ENCODE data around the gene PTPRF.

PTPRF gene

GRCh38 chr1:43512133-43512532 is 18.6 kb upstream of the PTPRF start:
- no peak overlapping the region for H3K4me3 ChIP-seq (ENCODE audit: low read depth in 1 of 5, low read length in 5 of 5)
- H3K4me1 ChIP-seq (ENCODE audit: control insufficient read depth in 5 of 5, insufficient read depth in 5 of 5, low read length in 5 of 5) = peaks cover 0 to 4% (median 0%) of the 10 kb centered on the region in 5 donors
- no peaks in the 10 kb centered on the region for H3K27me3 ChIP-seq (ENCODE audit: control insufficient read depth in 5 of 5, insufficient read depth in 4 of 5, low read length in 5 of 5)
- H3K36me3 ChIP-seq (ENCODE audit: control insufficient read depth in 5 of 5, insufficient read depth in 5 of 5, low read length in 5 of 5) = no peaks in the 10 kb centered on the region
- no peak overlapping the region for H3K9ac ChIP-seq (ENCODE audit: low read length in 5 of 5)
- H3K27ac ChIP-seq (ENCODE audit: low read depth, low read length) = no peak overlapping the region
- H3K9me3 ChIP-seq (ENCODE audit: control insufficient read depth in 5 of 5, low read length in 5 of 5) = peaks cover 0 to 5% (median 0%) of the 10 kb centered on the region in 5 donors

GRCh38 chr1:43512681-43513080 is 18.0 kb upstream of the PTPRF start:
- Histone ChIP-seq H3K9me3 (ENCODE audit: control insufficient read depth in 5 of 5, low read length in 5 of 5) (peaks cover 0 to 5% (median 0%) of the 10 kb centered on the region in 5 donors), H3K27me3 (ENCODE audit: control insufficient read depth in 5 of 5, insufficient read depth in 4 of 5, low read length in 5 of 5) (no peaks in the 10 kb centered on the region), H3K4me3 (ENCODE audit: low read depth in 1 of 5, low read length in 5 of 5) (no peak overlapping the region), H3K36me3 (ENCODE audit: control insufficient read depth in 5 of 5, insufficient read depth in 5 of 5, low read length in 5 of 5) (no peaks in the 10 kb centered on the region), H3K9ac (ENCODE audit: low read length in 5 of 5) (no peak overlapping the region), H3K27ac (ENCODE audit: low read depth, low read length) (no peak overlapping the region), H3K4me1 (ENCODE audit: control insufficient read depth in 5 of 5, insufficient read depth in 5 of 5, low read length in 5 of 5) (peaks cover 0 to 4% (median 0%) of the 10 kb centered on the region in 5 donors)

- no peak overlapping the region for H3K27ac ChIP-seq (ENCODE audit: low read depth, low read length)
- H3K36me3 ChIP-seq (ENCODE audit: control insufficient read depth in 5 of 5, insufficient read depth in 5 of 5, low read length in 5 of 5) = no peaks in the 10 kb centered on the region
- no peaks in the 10 kb centered on the region for H3K27me3 ChIP-seq (ENCODE audit: control insufficient read depth in 5 of 5, insufficient read depth in 4 of 5, low read length in 5 of 5)
- H3K4me3 ChIP-seq (ENCODE audit: low read depth in 1 of 5, low read length in 5 of 5) = no peak overlapping the region
- H3K4me1 ChIP-seq (ENCODE audit: control insufficient read depth in 5 of 5, insufficient read depth in 5 of 5, low read length in 5 of 5) = peaks cover 0 to 4% (median 2%) of the 10 kb centered on the region in 5 donors
- H3K9ac ChIP-seq (ENCODE audit: low read length in 5 of 5) = no peak overlapping the region
- H3K9me3 ChIP-seq (ENCODE audit: control insufficient read depth in 5 of 5, low read length in 5 of 5) = peaks cover 0 to 5% (median 0%) of the 10 kb centered on the region in 5 donors
Observed at GRCh38 chr1:43513471-43514173, 17.1 kb upstream of the PTPRF start.

- H3K4me1 ChIP-seq (ENCODE audit: control insufficient read depth in 5 of 5, insufficient read depth in 5 of 5, low read length in 5 of 5) = peaks cover 0 to 20% (median 16%) of the 10 kb centered on the region in 5 donors
- peaks cover 0 to 3% (median 0%) of the 10 kb centered on the region in 5 donors for H3K27me3 ChIP-seq (ENCODE audit: control insufficient read depth in 5 of 5, insufficient read depth in 4 of 5, low read length in 5 of 5)
- no peaks in the 10 kb centered on the region for H3K36me3 ChIP-seq (ENCODE audit: control insufficient read depth in 5 of 5, insufficient read depth in 5 of 5, low read length in 5 of 5)
- H3K9ac ChIP-seq (ENCODE audit: low read length in 5 of 5) = no peak overlapping the region
- no peak overlapping the region for H3K4me3 ChIP-seq (ENCODE audit: low read depth in 1 of 5, low read length in 5 of 5)
- no peaks in the 10 kb centered on the region for H3K9me3 ChIP-seq (ENCODE audit: control insufficient read depth in 5 of 5, low read length in 5 of 5)
- H3K27ac ChIP-seq (ENCODE audit: low read depth, low read length) = no peak overlapping the region
Observed at GRCh38 chr1:43518935-43519686, 11.6 kb upstream of the PTPRF start.

- H3K9me3 ChIP-seq (ENCODE audit: control insufficient read depth in 5 of 5, low read length in 5 of 5) = no peaks in the 10 kb centered on the region
- no peak overlapping the region for H3K9ac ChIP-seq (ENCODE audit: low read length in 5 of 5)
- H3K27ac ChIP-seq (ENCODE audit: low read depth, low read length) = no peak overlapping the region
- peaks cover 0 to 20% (median 16%) of the 10 kb centered on the region in 5 donors for H3K4me1 ChIP-seq (ENCODE audit: control insufficient read depth in 5 of 5, insufficient read depth in 5 of 5, low read length in 5 of 5)
- H3K4me3 ChIP-seq (ENCODE audit: low read depth in 1 of 5, low read length in 5 of 5) = no peak overlapping the region
- H3K36me3 ChIP-seq (ENCODE audit: control insufficient read depth in 5 of 5, insufficient read depth in 5 of 5, low read length in 5 of 5) = no peaks in the 10 kb centered on the region
- peaks cover 0 to 3% (median 0%) of the 10 kb centered on the region in 5 donors for H3K27me3 ChIP-seq (ENCODE audit: control insufficient read depth in 5 of 5, insufficient read depth in 4 of 5, low read length in 5 of 5)
Observed at GRCh38 chr1:43520100-43520778, 10.4 kb upstream of the PTPRF start.

- H3K27ac ChIP-seq (ENCODE audit: low read depth, low read length) = no peak overlapping the region
- no peaks in the 10 kb centered on the region for H3K36me3 ChIP-seq (ENCODE audit: control insufficient read depth in 5 of 5, insufficient read depth in 5 of 5, low read length in 5 of 5)
- H3K9ac ChIP-seq (ENCODE audit: low read length in 5 of 5) = no peak overlapping the region
- H3K9me3 ChIP-seq (ENCODE audit: control insufficient read depth in 5 of 5, low read length in 5 of 5) = no peaks in the 10 kb centered on the region
- peaks cover 0 to 3% (median 0%) of the 10 kb centered on the region in 5 donors for H3K27me3 ChIP-seq (ENCODE audit: control insufficient read depth in 5 of 5, insufficient read depth in 4 of 5, low read length in 5 of 5)
- peaks cover 0 to 20% (median 16%) of the 10 kb centered on the region in 5 donors for H3K4me1 ChIP-seq (ENCODE audit: control insufficient read depth in 5 of 5, insufficient read depth in 5 of 5, low read length in 5 of 5)
- no peak overlapping the region for H3K4me3 ChIP-seq (ENCODE audit: low read depth in 1 of 5, low read length in 5 of 5)
Observed at GRCh38 chr1:43521078-43521477, 9.6 kb upstream of the PTPRF start.

- Histone ChIP-seq H3K36me3 (ENCODE audit: control insufficient read depth in 5 of 5, insufficient read depth in 5 of 5, low read length in 5 of 5) (no peaks in the 10 kb centered on the region), H3K27ac (ENCODE audit: low read depth, low read length) (no peak overlapping the region), H3K4me3 (ENCODE audit: low read depth in 1 of 5, low read length in 5 of 5) (no peak overlapping the region), H3K9me3 (ENCODE audit: control insufficient read depth in 5 of 5, low read length in 5 of 5) (no peaks in the 10 kb centered on the region), H3K4me1 (ENCODE audit: control insufficient read depth in 5 of 5, insufficient read depth in 5 of 5, low read length in 5 of 5) (peaks cover 0 to 20% (median 16%) of the 10 kb centered on the region in 5 donors), H3K27me3 (ENCODE audit: control insufficient read depth in 5 of 5, insufficient read depth in 4 of 5, low read length in 5 of 5) (peaks cover 0 to 3% (median 0%) of the 10 kb centered on the region in 5 donors), H3K9ac (ENCODE audit: low read length in 5 of 5) (no peak overlapping the region)
Observed at GRCh38 chr1:43521756-43522155, 8.9 kb upstream of the PTPRF start.

GRCh38 chr1:43522431-43522775 is 8.3 kb upstream of the PTPRF start:
- H3K27me3 ChIP-seq (ENCODE audit: control insufficient read depth in 5 of 5, insufficient read depth in 4 of 5, low read length in 5 of 5) = peaks cover 0 to 3% (median 0%) of the 10 kb centered on the region in 5 donors
- no peaks in the 10 kb centered on the region for H3K36me3 ChIP-seq (ENCODE audit: control insufficient read depth in 5 of 5, insufficient read depth in 5 of 5, low read length in 5 of 5)
- H3K4me1 ChIP-seq (ENCODE audit: control insufficient read depth in 5 of 5, insufficient read depth in 5 of 5, low read length in 5 of 5) = peaks cover 0 to 20% (median 16%) of the 10 kb centered on the region in 5 donors
- no peak overlapping the region for H3K27ac ChIP-seq (ENCODE audit: low read depth, low read length)
- H3K4me3 ChIP-seq (ENCODE audit: low read depth in 1 of 5, low read length in 5 of 5) = no peak overlapping the region
- H3K9me3 ChIP-seq (ENCODE audit: control insufficient read depth in 5 of 5, low read length in 5 of 5) = no peaks in the 10 kb centered on the region
- H3K9ac ChIP-seq (ENCODE audit: low read length in 5 of 5) = no peak overlapping the region

GRCh38 chr1:43522776-43523480 is 7.8 kb upstream of the PTPRF start:
- H3K36me3 ChIP-seq (ENCODE audit: control insufficient read depth in 5 of 5, insufficient read depth in 5 of 5, low read length in 5 of 5) = no peaks in the 10 kb centered on the region
- no peak overlapping the region for H3K9ac ChIP-seq (ENCODE audit: low read length in 5 of 5)
- no peak overlapping the region for H3K4me3 ChIP-seq (ENCODE audit: low read depth in 1 of 5, low read length in 5 of 5)
- no peaks in the 10 kb centered on the region for H3K9me3 ChIP-seq (ENCODE audit: control insufficient read depth in 5 of 5, low read length in 5 of 5)
- H3K27me3 ChIP-seq (ENCODE audit: control insufficient read depth in 5 of 5, insufficient read depth in 4 of 5, low read length in 5 of 5) = peaks cover 0 to 3% (median 0%) of the 10 kb centered on the region in 5 donors
- H3K27ac ChIP-seq (ENCODE audit: low read depth, low read length) = no peak overlapping the region
- H3K4me1 ChIP-seq (ENCODE audit: control insufficient read depth in 5 of 5, insufficient read depth in 5 of 5, low read length in 5 of 5) = peaks cover 0 to 20% (median 16%) of the 10 kb centered on the region in 5 donors
